NOMO-1 treated with dmso at 0.1 percent for 144 hours (cell line): ENCODE data around the gene MGLL.
A peak's percentile ranks its signal among the peaks of the same experiment; 100 is the strongest.

ENCODE experiments used
- DNase-seq: peaks from one replicate; lab custom pipeline; 2025; ENCODE audit not compliant: unreplicated experiment; lab: John Stamatoyannopoulos, UW

Gene MGLL

DNA sequence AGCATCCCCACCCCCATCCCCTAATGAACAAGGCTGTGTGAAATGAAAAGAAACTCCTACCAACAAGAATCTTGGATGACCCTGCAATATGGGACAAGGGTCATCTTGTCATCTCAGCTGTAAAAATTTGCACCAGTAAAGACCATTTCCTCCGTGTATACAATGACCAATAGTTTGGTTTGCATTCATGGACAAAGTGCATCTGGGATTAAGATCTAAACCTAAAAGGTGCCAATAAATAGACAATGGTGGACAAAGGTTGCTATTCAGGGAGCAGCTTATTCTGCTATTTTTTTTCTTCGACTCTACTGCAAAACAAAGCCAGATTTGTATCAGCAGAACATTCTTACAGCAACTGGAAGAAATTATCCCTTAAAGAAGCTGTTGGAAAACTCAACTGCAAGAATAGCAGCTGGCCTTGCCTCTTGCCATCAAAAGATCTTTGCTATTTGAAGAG, 8.0 kb downstream of the MGLL start:
- DNase-seq = no peak

DNA sequence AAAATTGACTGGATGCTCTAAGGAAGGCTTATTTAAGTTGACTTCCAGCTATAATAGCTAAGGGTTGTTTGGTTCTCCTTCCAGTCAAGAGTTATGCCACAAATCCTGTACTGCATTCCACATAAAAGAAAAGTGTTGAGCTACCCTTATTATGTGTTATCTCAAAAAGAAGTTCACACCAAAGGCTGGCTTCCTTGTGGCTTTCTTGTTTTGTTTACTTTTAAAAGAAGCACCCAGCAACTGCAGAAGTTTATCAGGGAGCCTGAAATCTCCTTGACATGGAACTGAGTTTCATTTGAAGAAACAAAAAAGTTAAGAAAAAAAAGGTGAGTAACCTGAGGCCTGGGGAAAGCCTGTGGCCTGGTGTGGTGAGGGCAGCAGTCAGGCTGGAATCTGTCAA, 10.2 kb downstream of the MGLL start:
- DNase-seq = no peak

- DNase-seq = no peak
Observed at GRCh38 chr3:127811717-127812116, 10.6 kb downstream of the MGLL start.

DNA sequence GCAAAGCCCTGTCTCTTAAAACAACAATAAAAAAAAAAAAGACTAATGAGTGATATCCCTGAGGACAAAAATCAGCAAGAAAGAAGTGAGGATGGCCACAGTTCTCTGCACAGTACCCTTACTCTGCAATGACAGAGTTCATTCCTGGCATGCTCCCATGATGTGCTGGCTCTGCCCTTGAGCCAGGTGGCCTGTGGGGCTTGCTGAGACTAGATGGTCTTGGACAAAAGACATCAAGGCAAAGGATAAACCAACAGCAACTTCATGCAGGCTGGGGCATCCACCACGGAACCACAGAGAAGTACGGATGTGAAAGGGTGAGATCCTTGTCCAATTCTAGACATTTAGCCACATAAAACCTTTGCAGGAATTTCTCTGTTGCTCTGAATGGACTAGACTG, 12.7 kb downstream of the MGLL start:
- no peak for DNase-seq

- DNase-seq = no peak
Observed at GRCh38 chr3:127809211-127809610, 13.1 kb downstream of the MGLL start.

DNA sequence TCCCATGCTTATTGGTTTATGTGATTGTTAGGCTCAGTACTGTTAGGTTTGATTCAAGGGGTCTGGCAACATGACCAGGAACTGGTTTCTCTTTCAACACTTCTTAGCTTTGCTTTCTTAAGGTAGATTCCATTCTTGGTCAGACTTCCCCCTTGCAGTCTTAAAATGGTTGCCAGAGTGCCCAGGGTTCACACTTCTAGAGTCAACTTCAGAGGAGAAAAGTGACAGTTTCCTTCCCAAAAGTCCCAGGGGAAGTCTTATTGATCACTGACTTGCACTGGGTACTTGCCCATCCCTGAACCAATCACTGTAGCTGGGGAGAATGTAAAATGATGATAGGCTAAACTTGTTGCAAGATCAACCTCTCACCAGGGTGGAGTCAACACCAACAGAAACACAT, 14.1 kb downstream of the MGLL start:
- DNase-seq = no peak

GRCh38 chr3:127805026-127805753, 17.1 kb downstream of the MGLL start:
- no peak for DNase-seq

- DNase-seq = no peak
Observed at GRCh38 chr3:127804141-127804540, 18.2 kb downstream of the MGLL start.

- no peak for DNase-seq
Observed at GRCh38 chr3:127803619-127804018, 18.7 kb downstream of the MGLL start.

- no peak for DNase-seq
Observed at GRCh38 chr3:127802606-127803005, 19.7 kb downstream of the MGLL start.

DNA sequence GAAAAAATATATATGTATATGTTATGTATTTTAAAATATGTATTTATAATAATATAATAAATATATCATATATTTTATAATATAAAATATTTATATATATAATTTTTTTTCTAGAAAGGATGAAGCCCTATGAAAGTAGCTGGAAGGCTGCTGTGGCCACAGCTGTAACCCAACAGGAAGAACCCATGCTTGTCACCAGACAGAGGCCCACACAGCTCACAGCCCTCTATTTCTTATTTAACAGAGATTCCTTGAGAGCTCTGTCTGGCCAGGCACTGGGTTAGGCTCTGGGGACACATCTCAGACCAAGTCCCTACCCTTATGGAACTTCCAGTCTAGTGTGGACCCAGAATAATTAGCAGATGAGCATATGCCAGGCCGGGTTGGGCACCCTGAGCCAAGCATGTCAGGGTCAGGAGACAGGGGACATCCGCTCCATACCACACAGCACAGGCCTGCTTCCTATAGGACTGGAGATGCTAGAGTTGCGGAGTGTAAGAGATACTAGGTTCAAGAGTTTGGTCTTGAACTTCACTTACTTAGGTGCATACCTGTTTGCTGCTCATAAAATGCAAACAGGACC, 20.5 kb downstream of the MGLL start:
- DNase-seq = no peak

DNA sequence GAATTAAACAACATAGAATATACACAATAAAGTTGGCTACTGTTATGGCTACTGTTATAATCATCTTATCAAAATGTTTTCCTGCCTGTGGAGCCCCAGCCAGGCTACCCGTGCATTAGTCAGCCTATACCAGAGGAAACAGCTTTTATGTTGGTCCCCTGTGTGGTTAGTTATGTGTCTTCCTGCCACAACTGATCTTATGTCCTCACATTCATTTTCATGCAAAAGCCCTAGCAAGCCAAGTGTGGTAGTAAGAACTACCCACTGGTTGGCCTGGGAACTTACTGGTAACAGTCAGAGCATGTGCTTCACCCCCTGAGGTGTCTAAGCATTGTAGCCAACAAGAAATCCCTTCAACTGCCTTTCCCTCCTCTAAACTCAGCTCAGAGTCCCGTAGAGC, 21.8 kb downstream of the MGLL start:
- peak; percentile 9 for DNase-seq

DNA sequence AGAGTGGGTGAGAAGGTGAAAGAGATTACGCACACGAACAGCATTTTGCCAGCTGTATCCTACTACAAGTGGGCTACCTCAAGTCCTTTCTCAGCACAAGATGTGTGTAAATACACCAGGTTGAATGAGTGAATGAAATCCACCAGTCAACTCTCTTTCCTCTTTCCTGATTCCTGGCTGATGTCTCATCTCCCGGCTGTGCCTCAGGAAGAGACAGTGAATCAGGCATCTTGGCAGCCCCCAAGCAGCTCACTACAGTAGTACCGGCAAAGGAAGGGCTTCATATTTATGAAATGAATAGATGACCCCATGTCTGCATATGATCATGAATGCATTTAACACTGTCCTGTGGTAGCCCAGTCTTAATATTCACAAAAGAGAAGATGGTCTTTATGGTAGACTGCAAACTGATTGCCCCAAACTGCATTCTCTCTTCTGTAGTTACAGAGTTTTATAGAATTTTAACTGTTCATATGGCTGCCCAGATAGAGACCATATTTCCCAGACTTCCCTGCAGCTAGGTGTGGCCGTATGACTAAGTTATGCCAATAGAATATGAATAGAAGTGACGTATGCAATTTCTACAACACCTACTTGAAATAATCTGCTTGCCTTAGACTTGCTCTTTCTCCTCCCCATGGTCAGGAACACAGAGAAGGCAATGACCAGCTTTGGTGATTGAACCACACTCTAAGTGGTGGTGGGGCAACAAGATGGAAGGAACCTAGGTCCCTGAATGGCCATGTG, 22.7 kb downstream of the MGLL start:
- DNase-seq = no peak

GRCh38 chr3:127798716-127799115, 23.6 kb downstream of the MGLL start:
- DNase-seq = no peak

- no peak for DNase-seq
Observed at GRCh38 chr3:127796831-127797150, 25.5 kb downstream of the MGLL start.

DNA sequence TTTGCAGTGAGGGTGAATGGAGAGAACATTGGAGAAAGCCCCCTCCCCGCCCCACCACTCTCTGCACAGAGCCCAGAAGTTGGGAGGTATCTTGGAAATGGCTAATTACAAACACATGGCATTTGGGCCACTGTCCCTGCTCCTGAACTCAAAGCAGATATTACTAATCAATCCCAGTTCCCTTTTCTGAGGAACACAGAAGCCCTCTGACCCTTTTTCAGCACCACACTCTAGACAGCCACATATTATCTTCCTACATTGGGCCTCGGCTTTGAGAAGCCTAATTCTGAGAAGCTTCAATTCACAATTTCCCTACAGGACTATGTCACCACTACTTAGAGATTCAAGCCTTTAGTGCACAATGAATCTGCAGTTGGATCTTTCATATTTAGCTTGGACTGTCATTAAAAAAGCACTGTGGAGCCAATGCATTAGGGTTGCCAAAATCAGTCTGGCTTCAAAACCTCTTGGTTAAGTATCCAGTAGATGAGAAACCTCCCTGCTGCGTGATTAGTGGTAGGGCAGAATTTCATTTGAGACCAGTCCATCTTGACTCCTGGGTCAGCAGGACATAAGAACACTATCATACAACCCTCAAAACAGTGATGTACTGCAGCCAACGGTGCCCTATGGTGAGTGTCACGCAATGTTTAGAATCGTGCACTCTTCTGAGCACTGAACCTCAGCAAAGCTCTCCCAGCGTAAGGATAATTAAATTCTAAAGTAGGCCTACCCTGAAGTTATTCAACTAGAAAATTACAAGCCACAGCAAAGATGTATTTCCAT, 26.1 kb downstream of the MGLL start:
- DNase-seq = no peak

DNA sequence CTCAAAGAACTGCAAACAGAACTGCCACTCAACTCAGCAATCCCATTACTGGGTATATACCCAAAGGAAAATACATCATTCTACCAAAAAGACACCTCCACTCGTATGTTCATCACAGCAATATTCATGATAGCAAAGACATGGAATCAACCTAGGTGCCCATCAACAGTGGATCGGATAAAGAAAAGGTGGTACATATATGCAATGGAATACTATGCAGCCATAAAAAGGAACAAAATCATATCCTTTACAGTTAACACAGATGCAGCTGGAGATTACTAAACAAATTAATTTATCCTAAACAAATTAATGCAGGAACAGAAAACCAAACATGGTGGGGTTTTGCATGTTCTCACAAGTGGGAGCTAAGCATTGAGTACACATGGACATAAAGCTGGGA, 27.3 kb downstream of the MGLL start:
- DNase-seq = no peak

GRCh38 chr3:127794402-127794801, 27.9 kb downstream of the MGLL start:
- no peak for DNase-seq

DNA sequence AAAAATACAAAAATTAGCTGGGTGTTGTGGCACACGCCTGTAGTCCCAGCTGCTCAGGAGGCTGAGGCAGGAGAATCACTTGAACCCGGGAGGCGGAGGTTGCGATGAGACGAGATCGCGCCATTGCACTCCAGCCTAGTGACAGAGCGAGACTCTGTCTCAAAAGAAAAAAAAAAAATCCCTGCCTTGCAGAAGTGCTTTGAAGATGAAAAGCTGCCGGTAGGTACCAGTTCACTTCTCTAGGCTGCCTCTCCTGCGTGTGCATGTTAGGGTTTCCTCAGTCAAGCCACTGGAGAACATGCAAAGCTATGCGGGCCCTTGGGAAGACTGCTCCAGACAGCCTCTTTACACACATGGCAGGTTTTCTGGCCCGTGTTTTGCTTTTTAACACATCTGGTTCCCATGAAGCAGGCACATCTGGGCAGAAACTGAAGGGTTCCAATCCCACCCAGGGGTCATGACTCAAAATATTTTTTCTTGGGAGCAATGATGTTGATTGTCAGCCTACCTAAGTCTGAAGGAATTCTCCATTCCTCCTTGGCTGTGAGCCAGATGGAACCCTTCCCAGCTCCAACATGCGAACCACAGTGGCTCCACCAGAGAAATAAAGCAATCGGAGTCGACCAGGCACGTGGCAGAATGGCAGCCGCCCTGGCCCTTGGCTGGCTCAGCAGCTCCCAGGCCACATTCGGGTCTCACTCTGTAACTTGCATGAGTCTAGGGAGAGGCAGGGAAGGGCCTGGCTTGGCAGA, 29.6 kb downstream of the MGLL start:
- no peak for DNase-seq

GRCh38 chr3:127791221-127791913, 30.9 kb downstream of the MGLL start:
- peak; percentile 63 for DNase-seq

DNA sequence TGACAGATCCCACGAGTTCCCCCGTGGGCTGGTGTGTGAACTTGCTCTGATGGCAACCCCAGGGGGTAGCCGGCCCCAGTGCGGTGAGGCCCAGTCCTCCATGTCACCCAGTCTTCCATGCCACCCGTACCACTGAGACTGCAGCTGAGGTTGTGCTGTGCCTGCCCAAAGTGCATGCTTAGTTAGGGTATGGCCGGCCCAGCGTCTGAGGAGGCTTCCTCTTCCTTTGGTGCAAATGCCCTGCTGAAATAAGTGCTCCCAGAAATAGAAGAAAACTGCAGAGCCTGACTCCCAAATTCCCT, 31.5 kb downstream of the MGLL start:
- DNase-seq = no peak
